Neural crest cell (in vitro differentiated cells): Measurements from ENCODE around the gene PPP1R15B. TPM values are rescaled to one million over a fixed set of nuclear protein-coding genes. Genes with fewer than 3 reads are reported as not detected.

Source experiments
- DNase-seq: peaks from one replicate; pipeline ENCODE4 v3.0.0; 2021; ENCODE audit warnings: low read depth, mixed read lengths, low spot score
- H3K27ac Mint-ChIP-seq: one replicate; pipeline ENCODE4 v1.8.0; 2021; ENCODE audit warnings: mild to moderate bottlenecking, mixed read lengths; ENCODE audit not compliant: unreplicated experiment
- H3K27me3 Mint-ChIP-seq: 2 replicates; pipeline ENCODE4 v1.8.0; 2021; ENCODE audit warnings: low read depth, mild to moderate bottlenecking, mixed read lengths
- H3K36me3 Mint-ChIP-seq: 2 replicates; pipeline ENCODE4 v1.8.0; 2021; ENCODE audit warnings: low read depth, mild to moderate bottlenecking, mixed read lengths
- H3K4me1 Mint-ChIP-seq: 2 replicates; pipeline ENCODE4 v1.8.0; 2021; ENCODE audit warnings: mixed read lengths
- H3K4me3 Mint-ChIP-seq: one replicate; pipeline ENCODE4 v1.8.0; 2021; ENCODE audit warnings: mild to moderate bottlenecking, mixed read lengths
- H3K9me3 Mint-ChIP-seq: 2 replicates; pipeline ENCODE4 v1.8.0; 2021; ENCODE audit warnings: mixed read lengths
- total RNA-seq: library from RNA; stranded (reverse); gene quantifications from 2 replicates; pipeline ENCODE4 v1.2.1, GENCODE V29; 2021
- TF ChIP-seq, protein P1 (sequence below): fragments of 200-600 bp; sonication (generic); conservative IDR thresholded peaks from 2 replicates; pipeline ENCODE4 v1.5.0; 2021; ENCODE audit warnings: antibody characterized with exemption, mild to moderate bottlenecking

The PPP1R15B gene
- total RNA-seq, 1 donor from 2014 or later, result 46.6 TPM

DNA sequence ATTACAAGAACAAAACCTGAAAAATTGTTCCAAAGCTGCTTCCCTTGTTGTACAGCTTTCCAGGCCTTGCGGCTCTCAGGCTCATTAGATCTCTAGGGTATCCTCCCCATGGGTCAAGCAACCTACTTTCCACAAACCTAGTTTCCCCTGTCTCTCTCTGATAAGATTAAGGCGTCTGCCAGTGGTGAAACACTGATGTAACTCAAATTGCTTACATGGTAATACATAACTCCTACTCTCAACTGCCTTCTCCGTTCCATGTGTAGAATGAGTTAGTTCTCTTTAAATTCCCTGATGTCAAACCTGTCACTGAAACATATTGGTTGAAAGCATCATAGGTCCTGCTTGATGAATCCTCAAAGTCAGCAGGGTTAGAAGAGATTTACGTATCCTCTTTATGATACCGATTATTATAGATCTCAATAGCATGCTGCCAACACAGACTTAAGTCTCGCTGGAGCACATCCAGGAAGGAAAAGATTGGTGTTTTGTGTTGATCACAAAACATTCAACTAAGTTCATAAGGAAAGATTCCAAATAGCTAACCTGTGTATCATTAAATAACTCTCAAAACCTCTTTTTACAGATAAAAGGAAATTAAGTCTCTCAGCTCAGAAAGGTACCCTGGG is 10.6 kb downstream of the PPP1R15B start:
- TF ChIP-seq, protein P1, sequence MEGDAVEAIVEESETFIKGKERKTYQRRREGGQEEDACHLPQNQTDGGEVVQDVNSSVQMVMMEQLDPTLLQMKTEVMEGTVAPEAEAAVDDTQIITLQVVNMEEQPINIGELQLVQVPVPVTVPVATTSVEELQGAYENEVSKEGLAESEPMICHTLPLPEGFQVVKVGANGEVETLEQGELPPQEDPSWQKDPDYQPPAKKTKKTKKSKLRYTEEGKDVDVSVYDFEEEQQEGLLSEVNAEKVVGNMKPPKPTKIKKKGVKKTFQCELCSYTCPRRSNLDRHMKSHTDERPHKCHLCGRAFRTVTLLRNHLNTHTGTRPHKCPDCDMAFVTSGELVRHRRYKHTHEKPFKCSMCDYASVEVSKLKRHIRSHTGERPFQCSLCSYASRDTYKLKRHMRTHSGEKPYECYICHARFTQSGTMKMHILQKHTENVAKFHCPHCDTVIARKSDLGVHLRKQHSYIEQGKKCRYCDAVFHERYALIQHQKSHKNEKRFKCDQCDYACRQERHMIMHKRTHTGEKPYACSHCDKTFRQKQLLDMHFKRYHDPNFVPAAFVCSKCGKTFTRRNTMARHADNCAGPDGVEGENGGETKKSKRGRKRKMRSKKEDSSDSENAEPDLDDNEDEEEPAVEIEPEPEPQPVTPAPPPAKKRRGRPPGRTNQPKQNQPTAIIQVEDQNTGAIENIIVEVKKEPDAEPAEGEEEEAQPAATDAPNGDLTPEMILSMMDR, result no peak
- Mint-ChIP-seq H3K36me3 (peaks cover 5% of the 10 kb centered on the region), H3K27me3 (no peaks in the 10 kb centered on the region), H3K9me3 (peaks cover under 1% of the 10 kb centered on the region), H3K4me1 (peaks cover 4% of the 10 kb centered on the region), H3K4me3 (no peak overlapping the region), H3K27ac (peak overlapping the region; percentile 2)
- no peak for DNase-seq

DNA sequence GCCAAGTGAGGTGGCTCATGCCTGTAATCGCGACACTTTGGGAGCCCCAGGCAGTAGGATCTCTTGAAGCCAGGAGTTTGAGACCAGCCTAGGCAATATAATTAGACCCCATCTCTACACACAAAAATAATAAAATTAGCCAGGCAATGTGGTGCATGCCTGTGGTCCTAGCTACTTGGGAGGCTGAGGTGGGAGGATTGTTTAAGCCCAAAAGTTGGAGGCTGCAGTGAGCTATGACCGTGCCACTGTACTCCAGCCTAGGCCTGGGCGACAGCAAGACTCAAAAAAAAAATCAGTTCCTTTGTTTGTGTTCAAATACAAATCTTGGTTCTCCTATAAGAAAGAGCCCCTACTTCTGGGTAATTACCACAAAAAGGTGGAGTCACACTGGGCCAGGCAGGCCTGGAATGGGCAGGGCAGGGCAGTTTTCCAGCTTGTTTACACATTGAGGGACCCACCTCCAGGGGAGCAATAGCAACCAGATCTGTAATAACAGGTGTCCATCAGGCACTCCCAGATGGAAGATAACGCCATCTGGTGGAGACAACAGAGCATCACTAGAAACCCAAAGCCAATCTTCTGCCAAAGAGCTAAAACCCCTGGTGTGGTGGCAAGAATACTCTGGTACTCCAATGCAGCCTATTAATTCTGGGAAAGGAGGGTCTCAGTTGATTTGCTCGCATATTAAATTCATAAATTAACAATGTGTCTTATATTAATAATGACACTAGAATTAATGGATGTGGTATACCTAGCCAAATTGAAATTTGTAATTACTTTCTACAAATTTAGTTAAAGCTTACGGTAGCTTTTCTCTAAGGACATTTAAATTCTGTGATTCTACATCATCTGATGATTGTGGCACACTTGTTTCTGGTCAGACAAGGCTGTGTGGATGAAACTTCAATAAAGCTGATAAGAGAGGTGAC is 13.2 kb downstream of the PPP1R15B start:
- DNase-seq, result peak; percentile 44
- Mint-ChIP-seq H3K4me1 (no peaks in the 10 kb centered on the region), H3K9me3 (peaks cover 3% of the 10 kb centered on the region), H3K4me3 (peak overlapping the region; percentile 1), H3K27me3 (no peaks in the 10 kb centered on the region), H3K36me3 (peaks cover 8% of the 10 kb centered on the region), H3K27ac (no peak overlapping the region)
- TF ChIP-seq, protein P1, result peak; percentile 89

DNA sequence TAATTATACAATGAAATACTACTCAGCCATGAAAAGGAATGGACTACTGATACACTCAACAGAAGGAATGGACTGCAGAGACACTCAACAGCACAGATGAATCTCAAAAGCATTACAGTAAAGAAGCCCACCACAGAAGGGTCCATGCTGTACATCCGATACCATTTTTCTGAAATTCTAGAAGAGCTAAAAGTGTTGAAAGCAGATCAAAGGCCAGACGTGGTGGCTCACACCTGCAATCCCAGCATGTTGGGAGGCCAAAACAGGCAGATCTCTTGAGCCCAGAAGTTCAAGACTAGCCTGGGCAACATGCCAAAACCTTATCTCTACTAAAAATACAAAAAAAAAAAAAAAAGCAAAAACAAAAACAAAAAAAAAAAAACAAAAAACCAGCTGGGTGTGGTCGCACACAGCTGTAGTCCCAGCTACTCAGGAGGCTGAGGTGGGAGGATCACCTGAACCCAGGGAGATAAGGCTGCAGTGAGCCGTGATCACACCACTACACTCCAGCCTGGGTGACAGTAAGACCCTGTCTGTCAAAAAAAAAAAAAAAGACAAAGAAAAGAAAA is 15.5 kb downstream of the PPP1R15B start:
- no peaks in the 10 kb centered on the region for H3K4me1 Mint-ChIP-seq
- DNase-seq, result no peak

DNA sequence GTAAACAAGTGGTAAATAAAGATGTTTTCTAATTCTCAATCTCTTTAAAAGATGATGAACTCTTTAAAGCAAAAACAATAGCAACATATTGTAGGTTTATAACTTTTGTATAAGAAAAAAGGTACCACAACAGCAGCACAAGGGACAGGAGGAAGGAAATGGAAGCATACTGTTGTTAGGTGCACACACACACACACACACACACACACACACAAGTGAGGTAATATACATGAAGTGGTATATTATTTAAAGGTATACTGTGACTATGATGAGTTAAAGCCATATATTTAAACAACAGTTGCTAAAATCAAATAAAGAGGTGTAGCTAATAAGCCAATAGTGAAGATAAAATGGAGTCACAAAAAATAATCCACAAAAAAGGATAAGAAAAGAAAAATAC is 20.0 kb downstream of the PPP1R15B start:
- TF ChIP-seq, protein P1, result no peak

More for the DNA sequence above, 15.5 kb downstream of the PPP1R15B start:
- H3K27me3 Mint-ChIP-seq, result no peaks in the 10 kb centered on the region
- no peak overlapping the region for H3K4me3 Mint-ChIP-seq
- peaks cover 8% of the 10 kb centered on the region for H3K36me3 Mint-ChIP-seq
- TF ChIP-seq, protein P1, result no peak
- H3K9me3 Mint-ChIP-seq, result peaks cover 5% of the 10 kb centered on the region
- H3K27ac Mint-ChIP-seq, result no peak overlapping the region

DNA sequence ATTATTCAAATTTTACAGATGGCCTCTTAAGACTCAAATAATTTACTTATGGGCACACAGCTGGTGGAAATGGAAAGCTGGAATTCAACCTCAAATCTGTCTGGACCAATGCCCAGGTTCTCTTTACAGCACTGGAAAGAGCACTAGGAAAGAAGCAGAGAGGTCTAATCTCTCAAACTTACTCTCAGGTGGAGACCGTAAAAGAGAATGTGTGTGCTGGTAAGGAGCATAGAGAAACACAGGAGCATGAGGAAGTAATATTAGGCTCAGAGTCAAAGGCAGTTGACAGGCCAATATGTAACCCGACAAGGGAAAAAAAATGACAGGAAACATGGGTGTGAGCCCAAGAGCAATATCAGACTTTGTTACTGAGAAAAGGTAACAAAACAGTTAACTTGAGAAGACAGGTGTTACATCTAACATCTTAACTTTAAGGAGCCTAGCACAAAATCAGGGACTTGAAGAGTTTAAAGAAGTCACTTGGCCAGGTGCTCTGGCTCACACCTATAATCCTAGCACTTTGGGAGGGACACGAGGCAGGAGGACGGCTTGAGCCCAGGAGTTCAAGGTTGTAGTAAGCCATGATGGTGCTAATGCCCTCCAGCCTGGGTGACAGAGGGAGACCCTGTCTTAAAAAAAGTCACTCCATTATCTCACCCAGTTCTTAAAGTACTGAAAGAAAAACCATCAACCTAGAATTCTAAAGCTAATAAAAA is 20.7 kb downstream of the PPP1R15B start:
- H3K27me3 Mint-ChIP-seq, result peaks cover 9% of the 10 kb centered on the region
- no peak overlapping the region for H3K4me3 Mint-ChIP-seq
- peaks cover 2% of the 10 kb centered on the region for H3K36me3 Mint-ChIP-seq
- no peak for DNase-seq
- TF ChIP-seq, protein P1, result no peak
- peaks cover 4% of the 10 kb centered on the region for H3K9me3 Mint-ChIP-seq
- no peaks in the 10 kb centered on the region for H3K4me1 Mint-ChIP-seq
- H3K27ac Mint-ChIP-seq, result no peak overlapping the region

More for the DNA sequence above, 20.0 kb downstream of the PPP1R15B start:
- Mint-ChIP-seq H3K36me3 (peaks cover 3% of the 10 kb centered on the region), H3K4me1 (no peaks in the 10 kb centered on the region), H3K9me3 (peaks cover 5% of the 10 kb centered on the region), H3K27me3 (peaks cover 9% of the 10 kb centered on the region), H3K4me3 (no peak overlapping the region), H3K27ac (no peak overlapping the region)
- no peak for DNase-seq
